ENCODE results near the gene PKD1L1.

PKD1L1 gene

DNA sequence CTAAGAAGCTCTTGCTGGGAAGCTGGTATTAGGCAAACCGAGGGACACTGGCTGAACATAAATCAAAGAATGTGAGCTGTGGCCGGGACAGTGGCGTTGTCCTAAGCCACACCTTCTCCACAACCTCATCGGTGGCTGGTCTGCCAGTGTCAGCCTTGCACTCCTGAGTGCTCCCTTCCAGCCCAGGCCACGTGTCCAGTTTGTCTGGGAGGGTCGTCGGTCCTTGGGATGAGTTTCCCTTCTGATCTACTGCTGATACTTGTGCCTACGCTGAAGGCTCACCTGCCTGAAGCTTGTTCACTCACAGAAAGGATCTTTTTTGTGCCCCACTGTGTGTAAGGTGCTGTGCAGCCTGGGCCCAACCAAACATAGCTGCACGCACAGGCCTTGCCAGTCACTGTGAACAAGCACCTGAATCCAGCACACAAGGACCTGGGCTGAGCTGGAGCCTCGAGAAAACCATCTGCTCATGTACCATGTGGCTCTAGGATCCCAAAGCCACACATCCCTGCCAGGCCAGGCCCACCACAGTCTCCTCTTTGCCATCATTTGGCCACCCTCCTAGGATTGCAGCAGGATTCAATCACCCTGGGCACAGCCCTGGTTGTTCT lies 116.1 kb downstream of the PKD1L1 start:
- H3K27ac ChIP-seq = no peak overlapping the region
- TF ChIP-seq, protein P1, sequence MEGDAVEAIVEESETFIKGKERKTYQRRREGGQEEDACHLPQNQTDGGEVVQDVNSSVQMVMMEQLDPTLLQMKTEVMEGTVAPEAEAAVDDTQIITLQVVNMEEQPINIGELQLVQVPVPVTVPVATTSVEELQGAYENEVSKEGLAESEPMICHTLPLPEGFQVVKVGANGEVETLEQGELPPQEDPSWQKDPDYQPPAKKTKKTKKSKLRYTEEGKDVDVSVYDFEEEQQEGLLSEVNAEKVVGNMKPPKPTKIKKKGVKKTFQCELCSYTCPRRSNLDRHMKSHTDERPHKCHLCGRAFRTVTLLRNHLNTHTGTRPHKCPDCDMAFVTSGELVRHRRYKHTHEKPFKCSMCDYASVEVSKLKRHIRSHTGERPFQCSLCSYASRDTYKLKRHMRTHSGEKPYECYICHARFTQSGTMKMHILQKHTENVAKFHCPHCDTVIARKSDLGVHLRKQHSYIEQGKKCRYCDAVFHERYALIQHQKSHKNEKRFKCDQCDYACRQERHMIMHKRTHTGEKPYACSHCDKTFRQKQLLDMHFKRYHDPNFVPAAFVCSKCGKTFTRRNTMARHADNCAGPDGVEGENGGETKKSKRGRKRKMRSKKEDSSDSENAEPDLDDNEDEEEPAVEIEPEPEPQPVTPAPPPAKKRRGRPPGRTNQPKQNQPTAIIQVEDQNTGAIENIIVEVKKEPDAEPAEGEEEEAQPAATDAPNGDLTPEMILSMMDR (conservative IDR thresholded peaks at IDR 0.05) = no peak

DNA sequence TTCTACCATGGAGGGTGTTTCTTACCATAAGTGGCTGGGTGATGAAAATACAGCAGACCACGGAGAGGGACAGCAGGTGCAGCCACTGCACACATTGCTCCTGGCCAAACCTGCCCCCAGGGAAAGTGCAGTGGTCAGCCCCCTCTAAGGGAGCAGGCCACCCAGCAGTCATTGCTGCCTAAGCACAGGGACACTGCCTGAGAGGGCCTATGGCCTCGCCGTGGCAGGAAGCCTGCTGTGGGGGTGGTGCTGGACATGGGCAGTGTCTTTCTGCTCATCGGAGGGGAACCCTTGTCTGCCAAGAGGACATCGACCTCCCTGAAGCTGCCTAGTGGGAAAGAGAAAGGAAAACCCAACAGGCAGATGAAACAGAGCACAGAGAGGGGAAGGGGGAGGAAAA lies 118.3 kb downstream of the PKD1L1 start:
- no peak overlapping the region for H3K27ac ChIP-seq
- TF ChIP-seq, protein P1 (conservative IDR thresholded peaks at IDR 0.05) = no peak

DNA sequence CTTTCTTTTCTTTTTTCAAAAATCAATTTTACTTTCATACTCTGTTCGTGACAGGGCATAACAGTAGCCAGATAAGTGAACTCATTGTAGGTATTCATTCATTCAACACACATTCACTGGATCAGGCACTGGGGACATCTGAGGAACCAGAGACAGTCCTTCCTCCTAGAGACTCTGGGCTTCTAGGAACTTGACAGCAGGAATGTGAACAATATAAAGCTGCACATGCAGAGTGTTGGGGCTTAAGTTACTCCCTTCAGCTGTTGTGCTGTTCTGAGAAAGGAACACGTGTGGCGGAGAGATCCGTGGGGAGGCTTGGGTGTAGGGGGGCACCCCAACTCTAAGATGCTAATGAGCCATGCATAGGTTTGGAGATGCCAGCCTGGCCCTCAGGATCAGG lies 120.4 kb downstream of the PKD1L1 start:
- TF ChIP-seq, protein P1 (conservative IDR thresholded peaks at IDR 0.05) = no peak
- H3K27ac ChIP-seq = no peak overlapping the region

DNA sequence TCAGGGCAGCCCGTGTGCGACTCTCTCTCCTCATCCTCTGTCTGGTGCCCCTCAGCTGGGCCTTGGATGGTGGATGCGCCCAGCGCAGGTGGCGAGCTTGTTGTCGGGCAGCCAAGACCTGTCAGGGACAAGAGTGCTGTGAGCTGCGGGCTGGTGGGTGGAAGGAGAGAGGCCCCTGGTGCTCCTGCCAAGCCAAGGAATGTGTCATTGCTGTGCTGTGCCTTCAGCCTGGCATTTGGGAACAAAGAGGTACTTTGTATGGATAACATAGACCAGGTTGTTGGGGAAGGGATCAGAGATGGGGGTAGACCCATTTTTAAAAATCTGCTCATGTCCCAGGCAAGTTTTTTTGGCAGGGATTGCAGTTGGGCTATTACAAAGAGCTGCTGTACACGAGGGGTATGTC lies 120.9 kb downstream of the PKD1L1 start:
- no peak overlapping the region for H3K27ac ChIP-seq
- TF ChIP-seq, protein P1 (conservative IDR thresholded peaks at IDR 0.05) = no peak

DNA sequence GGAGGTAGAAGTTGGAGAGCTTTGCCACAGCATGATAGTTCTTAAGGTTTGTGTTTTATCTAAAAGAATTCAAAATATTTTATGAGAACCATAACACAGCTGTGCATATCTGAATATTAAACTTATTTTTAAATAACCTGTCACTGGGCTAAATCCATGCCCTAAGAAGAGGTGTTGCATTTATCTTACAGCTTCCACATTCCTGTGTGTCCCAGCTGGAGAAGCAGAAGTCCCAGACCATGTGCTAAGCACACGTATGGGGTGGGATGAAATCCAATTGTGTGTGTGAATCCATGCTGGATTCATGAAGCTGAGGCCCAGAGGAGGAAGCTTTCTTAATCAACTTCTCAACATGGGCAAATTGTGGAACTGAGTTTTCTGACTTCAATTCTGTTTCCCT lies 121.5 kb downstream of the PKD1L1 start:
- TF ChIP-seq, protein P1 (conservative IDR thresholded peaks at IDR 0.05) = no peak
- no peak overlapping the region for H3K27ac ChIP-seq

DNA sequence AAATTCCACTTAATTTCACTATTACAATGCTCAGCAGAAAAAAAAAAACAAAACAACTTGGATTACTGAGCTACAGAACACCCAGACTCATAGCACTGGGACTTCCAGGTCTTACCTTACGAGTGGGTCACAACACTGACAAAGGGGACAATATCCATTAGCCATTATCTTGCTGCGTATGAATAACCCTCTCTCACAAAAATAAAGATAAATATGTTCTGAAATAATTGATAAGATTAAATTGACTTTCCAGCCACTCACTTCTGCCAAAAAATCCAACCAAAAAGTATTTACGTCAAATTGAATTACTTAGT lies 128.7 kb downstream of the PKD1L1 start:
- TF ChIP-seq, protein P1 (conservative IDR thresholded peaks at IDR 0.05) = peak; percentile 74
- H3K27ac ChIP-seq = no peak overlapping the region

DNA sequence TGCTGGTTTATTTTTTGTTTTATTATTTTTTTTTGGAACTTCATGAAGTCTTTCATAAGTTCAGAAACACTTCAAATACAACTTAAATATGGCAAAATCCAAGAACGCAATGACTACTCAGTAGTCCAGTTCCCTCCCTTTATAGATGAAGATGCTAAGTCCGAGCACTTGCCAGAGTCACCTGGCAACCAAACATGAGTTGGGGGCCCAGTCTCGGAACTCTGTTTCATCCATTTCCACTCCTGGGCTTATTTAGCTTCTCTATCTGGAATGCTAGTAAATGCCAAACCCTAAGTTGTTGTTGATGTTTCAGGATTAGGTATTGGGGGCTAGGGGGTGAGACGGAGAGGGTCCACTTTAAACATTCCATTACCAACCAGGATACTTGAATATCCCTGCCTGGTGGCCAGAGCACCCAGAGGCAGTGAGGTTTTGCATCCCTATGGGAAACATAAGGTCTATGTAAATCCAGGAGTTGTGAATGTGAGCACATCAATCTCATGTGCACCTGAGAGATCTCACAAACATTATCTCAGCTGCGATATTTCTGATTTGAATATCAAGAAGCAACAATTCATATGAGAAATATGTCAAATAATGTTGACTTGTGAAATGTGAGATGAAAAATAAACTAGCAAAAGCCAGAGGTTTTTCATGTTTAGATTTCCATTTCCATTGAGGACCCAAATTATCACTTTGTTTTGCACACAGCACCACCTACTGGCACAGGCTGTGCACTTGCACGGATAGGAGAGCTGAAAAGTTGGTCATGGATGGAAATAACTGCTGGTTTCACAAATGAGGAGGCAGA lies 129.3 kb downstream of the PKD1L1 start:
- TF ChIP-seq, protein P1 (conservative IDR thresholded peaks at IDR 0.05) = peak; percentile 98
- H3K27ac ChIP-seq = no peak overlapping the region

All from VCaP (cell line).